ENCODE data around the gene PTPRM.

- TF ChIP-seq POLR2AphosphoS5 (IDR thresholded peaks at IDR 0.05; ENCODE audit: low read depth, low read length), result no peak
- no peak for TF ChIP-seq POLR2A (IDR thresholded peaks at IDR 0.05; ENCODE audit: low read depth, low read length)
- TF ChIP-seq TAF1 (IDR thresholded peaks at IDR 0.05; ENCODE audit: low read depth, low read length), result no peak
- no peak for TF ChIP-seq SPI1 (IDR thresholded peaks at IDR 0.05; ENCODE audit: low read depth, low read length)
Measured at GRCh38 chr18:7590826-7591560, 23.9 kb downstream of the PTPRM start.

Measured in GM12891 (cell line).